Loucy (cell line): ENCODE results near the gene SAMD7.

Experiments used
- H2AFZ ChIP-seq: fragments of 200-600 bp; sonication (generic); 2 replicates; pipeline ENCODE4 v1.6.0; 2016; ENCODE audit warnings: antibody characterized with exemption, mild to moderate bottlenecking, low read length, moderate library complexity
- H3F3A ChIP-seq: fragments of 200-600 bp; 2 replicates; pipeline ENCODE4 v1.6.0; 2016; ENCODE audit warnings: antibody characterized with exemption, low read depth, mild to moderate bottlenecking
- H3K27me3 ChIP-seq: fragments of 200-600 bp; sonication (generic); 2 replicates; pipeline ENCODE4 v1.6.1; 2014; ENCODE audit warnings: low read length, mild to moderate bottlenecking; ENCODE audit not compliant: insufficient read depth, poor library complexity, severe bottlenecking
- H3K36me3 ChIP-seq: fragments of 200-600 bp; sonication (generic); 2 replicates; pipeline ENCODE4 v1.6.1; 2016; ENCODE audit warnings: low read length; ENCODE audit not compliant: insufficient read depth
- H3K4me1 ChIP-seq: fragments of 200-600 bp; sonication (generic); 2 replicates; pipeline ENCODE4 v1.5.1; 2014; ENCODE audit warnings: low read length, mild to moderate bottlenecking; ENCODE audit not compliant: insufficient read depth, poor library complexity, severe bottlenecking
- H3K4me2 ChIP-seq: fragments of 200-600 bp; sonication (generic); 2 replicates; pipeline ENCODE4 v1.6.0; 2014; ENCODE audit warnings: antibody characterized with exemption, low read length, low read depth, mild to moderate bottlenecking; ENCODE audit not compliant: poor library complexity, severe bottlenecking
- H3K4me3 ChIP-seq: fragments of 200-600 bp; sonication (generic); 2 replicates; pipeline ENCODE4 v1.5.1; 2014; ENCODE audit warnings: low read length, mild to moderate bottlenecking, mixed read lengths; ENCODE audit not compliant: poor library complexity, severe bottlenecking
- H3K79me2 ChIP-seq: fragments of 200-600 bp; sonication (generic); 2 replicates; pipeline ENCODE4 v1.6.1; 2014; ENCODE audit warnings: low read length; ENCODE audit not compliant: insufficient read depth
- H3K9ac ChIP-seq: fragments of 200-600 bp; sonication (generic); 2 replicates; pipeline ENCODE4 v1.6.0; 2014; ENCODE audit warnings: mild to moderate bottlenecking, low read depth, low read length, moderate library complexity; ENCODE audit not compliant: poor library complexity, severe bottlenecking
- H3K9me2 ChIP-seq: fragments of 200-600 bp; sonication (generic); replicated peaks from 2 replicates; pipeline ENCODE4 v1.6.1; 2016; ENCODE audit warnings: low read depth, low read length, mixed read lengths
- H3K9me3 ChIP-seq: fragments of 200-600 bp; sonication (generic); 2 replicates; pipeline ENCODE4 v1.6.1; 2014; ENCODE audit warnings: mild to moderate bottlenecking, antibody characterized with exemption, low read length, low read depth; ENCODE audit not compliant: insufficient read depth
- H4K20me1 ChIP-seq: fragments of 200-600 bp; sonication (generic); 2 replicates; pipeline ENCODE4 v1.6.0; 2014; ENCODE audit warnings: antibody characterized with exemption, low read length, mild to moderate bottlenecking; ENCODE audit not compliant: insufficient read depth, poor library complexity, severe bottlenecking
- EZH2phosphoT487 ChIP-seq: fragments of 200-600 bp; IDR thresholded peaks from 2 replicates; pipeline ENCODE4 v1.6.1; 2018; ENCODE audit warnings: antibody characterized with exemption, mild to moderate bottlenecking, moderate library complexity, borderline replicate concordance
- TF ChIP-seq, protein P1 (sequence below): fragments of 200-600 bp; sonication (generic); conservative IDR thresholded peaks from 2 replicates; pipeline ENCODE4 v1.5.1; 2014; ENCODE audit warnings: mild to moderate bottlenecking, antibody characterized with exemption, low read length

The SAMD7 gene

DNA sequence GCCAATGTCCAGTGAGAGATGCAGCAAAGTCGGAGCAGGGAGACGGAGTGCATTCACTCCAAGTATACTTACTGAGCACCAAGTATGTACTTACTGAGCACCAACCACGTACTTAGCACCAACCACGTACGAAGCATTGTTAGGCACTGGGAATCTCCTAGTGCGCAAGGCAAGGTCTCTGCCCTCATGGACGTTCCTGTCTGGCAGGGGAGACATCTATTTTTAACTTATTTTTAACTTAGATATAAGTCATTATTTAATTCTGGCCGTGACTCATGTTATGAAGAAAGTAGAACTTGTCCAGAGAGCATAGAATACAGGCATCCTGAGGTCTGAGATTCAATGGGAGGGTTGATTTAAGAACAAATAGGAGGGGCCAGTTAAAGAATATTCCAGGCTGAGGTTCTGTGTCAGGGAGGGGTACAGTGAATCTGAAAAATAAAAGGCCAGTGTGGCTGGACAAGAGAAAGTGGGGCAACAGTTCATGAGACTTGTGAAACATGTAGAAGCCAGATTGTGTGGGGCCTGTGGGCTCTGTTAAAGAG is 32.3 kb upstream of the SAMD7 start:
- H4K20me1 ChIP-seq: no peaks in the 10 kb centered on the region
- no peaks in the 10 kb centered on the region for H3K79me2 ChIP-seq
- no peaks in the 10 kb centered on the region for H3F3A ChIP-seq
- no peaks in the 10 kb centered on the region for H3K4me1 ChIP-seq
- no peaks in the 10 kb centered on the region for H3K36me3 ChIP-seq
- H3K9me2 ChIP-seq: no peaks in the 10 kb centered on the region
- H3K27me3 ChIP-seq: no peaks in the 10 kb centered on the region
- no peak overlapping the region for H3K4me2 ChIP-seq
- H3K9me3 ChIP-seq: no peaks in the 10 kb centered on the region
- TF ChIP-seq, protein P1, sequence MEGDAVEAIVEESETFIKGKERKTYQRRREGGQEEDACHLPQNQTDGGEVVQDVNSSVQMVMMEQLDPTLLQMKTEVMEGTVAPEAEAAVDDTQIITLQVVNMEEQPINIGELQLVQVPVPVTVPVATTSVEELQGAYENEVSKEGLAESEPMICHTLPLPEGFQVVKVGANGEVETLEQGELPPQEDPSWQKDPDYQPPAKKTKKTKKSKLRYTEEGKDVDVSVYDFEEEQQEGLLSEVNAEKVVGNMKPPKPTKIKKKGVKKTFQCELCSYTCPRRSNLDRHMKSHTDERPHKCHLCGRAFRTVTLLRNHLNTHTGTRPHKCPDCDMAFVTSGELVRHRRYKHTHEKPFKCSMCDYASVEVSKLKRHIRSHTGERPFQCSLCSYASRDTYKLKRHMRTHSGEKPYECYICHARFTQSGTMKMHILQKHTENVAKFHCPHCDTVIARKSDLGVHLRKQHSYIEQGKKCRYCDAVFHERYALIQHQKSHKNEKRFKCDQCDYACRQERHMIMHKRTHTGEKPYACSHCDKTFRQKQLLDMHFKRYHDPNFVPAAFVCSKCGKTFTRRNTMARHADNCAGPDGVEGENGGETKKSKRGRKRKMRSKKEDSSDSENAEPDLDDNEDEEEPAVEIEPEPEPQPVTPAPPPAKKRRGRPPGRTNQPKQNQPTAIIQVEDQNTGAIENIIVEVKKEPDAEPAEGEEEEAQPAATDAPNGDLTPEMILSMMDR: no peak
- no peak for TF ChIP-seq EZH2phosphoT487
- H3K4me3 ChIP-seq: no peak overlapping the region
- H3K9ac ChIP-seq: no peak overlapping the region
- H2AFZ ChIP-seq: no peak overlapping the region

DNA sequence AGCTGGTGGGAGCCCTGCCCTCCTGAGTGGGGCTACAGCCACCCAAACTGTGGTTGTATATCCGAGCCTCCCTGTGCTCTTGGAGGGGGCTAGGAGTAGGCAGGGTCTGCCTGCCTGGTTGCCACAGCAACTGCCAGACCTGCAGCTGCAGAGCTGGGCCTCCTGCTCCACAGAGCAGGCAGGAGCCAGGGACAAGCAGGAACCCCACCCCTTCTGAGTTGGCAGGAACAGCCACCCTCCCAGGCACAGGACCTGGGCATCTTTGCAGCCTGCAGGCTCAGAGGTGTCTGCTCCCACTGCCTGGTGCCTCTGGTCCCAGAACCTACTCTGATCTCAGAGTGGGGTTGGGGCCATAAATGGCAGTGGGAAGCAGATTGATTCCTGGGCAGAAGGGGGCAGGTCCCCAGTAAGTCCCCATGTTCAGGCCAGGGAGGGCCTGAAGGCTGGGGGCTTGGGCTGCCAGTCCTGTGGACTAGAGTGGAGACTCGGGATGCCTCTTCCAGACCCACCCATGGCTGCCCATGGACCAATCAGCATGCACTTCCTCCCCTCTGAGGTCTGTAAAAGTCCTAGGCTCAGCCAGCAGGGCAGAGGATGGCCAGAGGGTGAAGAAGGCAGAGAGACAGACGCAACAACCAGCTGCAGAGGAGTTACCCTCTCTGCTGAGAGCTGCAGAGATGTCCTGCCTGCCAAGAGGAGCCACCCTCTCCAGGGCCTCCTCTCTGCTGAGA is 31.4 kb upstream of the SAMD7 start:
- H3K36me3 ChIP-seq: no peaks in the 10 kb centered on the region
- H3K79me2 ChIP-seq: no peaks in the 10 kb centered on the region
- no peaks in the 10 kb centered on the region for H3F3A ChIP-seq
- H2AFZ ChIP-seq: no peak overlapping the region
- no peaks in the 10 kb centered on the region for H3K9me2 ChIP-seq
- H3K9me3 ChIP-seq: no peaks in the 10 kb centered on the region
- no peaks in the 10 kb centered on the region for H3K27me3 ChIP-seq
- no peak overlapping the region for H3K4me2 ChIP-seq
- H3K4me3 ChIP-seq: no peak overlapping the region
- no peak overlapping the region for H3K9ac ChIP-seq
- no peaks in the 10 kb centered on the region for H4K20me1 ChIP-seq
- H3K4me1 ChIP-seq: no peaks in the 10 kb centered on the region
- no peak for TF ChIP-seq EZH2phosphoT487
- TF ChIP-seq, protein P1: no peak

DNA sequence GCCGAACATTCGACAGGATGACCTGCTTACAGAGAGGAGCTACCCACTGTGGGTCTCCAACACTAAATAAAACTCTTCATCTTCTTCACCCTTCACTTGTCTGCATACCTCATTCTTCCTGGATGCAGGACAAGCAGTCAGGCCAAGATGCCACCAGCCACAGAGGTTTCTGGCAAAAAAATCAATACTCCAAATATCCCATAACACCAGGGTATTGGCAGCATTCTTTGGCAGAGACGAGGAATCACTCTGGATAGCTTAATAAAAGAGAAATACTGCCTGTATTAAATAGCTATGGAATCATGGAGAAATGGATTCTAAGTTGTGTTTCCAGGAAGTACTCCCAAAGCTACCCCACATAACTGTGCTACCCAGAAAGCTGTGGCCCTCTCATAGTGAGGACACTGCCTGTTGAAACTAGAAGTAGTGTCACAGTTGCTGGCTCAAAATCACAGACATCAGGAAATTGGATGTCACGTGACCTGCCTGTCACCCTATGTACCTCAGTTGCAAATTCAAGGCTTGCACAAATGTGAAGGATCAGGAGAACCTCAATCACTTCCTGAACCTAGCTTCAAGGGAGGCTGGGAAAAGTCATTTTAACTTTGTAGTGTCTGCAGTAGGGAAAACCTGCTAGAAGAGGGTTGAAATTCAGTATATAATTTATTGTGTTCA is 30.7 kb upstream of the SAMD7 start:
- H3K4me2 ChIP-seq: no peak overlapping the region
- H3K9ac ChIP-seq: no peak overlapping the region
- H3K36me3 ChIP-seq: no peaks in the 10 kb centered on the region
- H3K4me3 ChIP-seq: no peak overlapping the region
- H4K20me1 ChIP-seq: no peaks in the 10 kb centered on the region
- TF ChIP-seq, protein P1: no peak
- no peak for TF ChIP-seq EZH2phosphoT487
- no peaks in the 10 kb centered on the region for H3K4me1 ChIP-seq
- no peak overlapping the region for H2AFZ ChIP-seq
- no peaks in the 10 kb centered on the region for H3K9me2 ChIP-seq
- no peaks in the 10 kb centered on the region for H3F3A ChIP-seq
- no peaks in the 10 kb centered on the region for H3K9me3 ChIP-seq
- no peaks in the 10 kb centered on the region for H3K79me2 ChIP-seq
- H3K27me3 ChIP-seq: no peaks in the 10 kb centered on the region
